GM12878 (cell line): ENCODE measurements around the gene NEAT1. TPM values are rescaled to one million over a fixed set of nuclear protein-coding genes. Genes with fewer than 3 reads are reported as not detected.

ENCODE experiments used
- ATAC-seq: fragments of 200-7000 bp; cut with Tn5 transposase; 3 replicates; pipeline ENCODE4 v1.9.1; 2020; ENCODE audit warnings: mild to moderate bottlenecking, moderate library complexity
- BruUV-seq: library from RNA; stranded (reverse); fragments of 400-500 nt; replicated peaks from 2 replicates; lab custom pipeline; 2021; lab: Mats Ljungman, UMichigan
- CTCF ChIA-PET: fragments of 300-600 bp; sonication (Branson Sonifier 250); formaldehyde crosslinking; extraction: SDS; loops from one replicate; lab custom pipeline; 2021; ENCODE audit warnings: inconsistent platforms; lab: Yijun Ruan, JAX
- POLR2A ChIA-PET: fragments of 350-600 bp; formaldehyde crosslinking; extraction: SDS; loops from one replicate; lab custom pipeline; 2021; ENCODE audit warnings: inconsistent platforms; lab: Charles Lee
- RAD21 ChIA-PET: fragments of 300-600 bp; sonication (Branson Sonifier 250); formaldehyde crosslinking; loops from one replicate; lab custom pipeline; 2023; ENCODE audit warnings: antibody characterized with exemption; ENCODE audit not compliant: unreplicated experiment; lab: Charles Lee
- SMC1A ChIA-PET: fragments of 300-600 bp; sonication (Branson Sonifier 250); formaldehyde crosslinking; loops from one replicate; lab custom pipeline; 2023; ENCODE audit not compliant: unreplicated experiment, uncharacterized antibody; lab: Charles Lee
- DNase-seq: peaks from one replicate; pipeline ENCODE4 v3.0.0-alpha.2; 2011; ENCODE audit warnings: low read depth, low spot score
- FAIRE-seq: peaks from 3 replicates; lab custom pipeline; 2011; peaks lifted over from hg19 to GRCh38; lab: Jason Lieb, UNC
- H2AFZ ChIP-seq: 2 replicates; pipeline ENCODE4 v1.6.0; 2011; ENCODE audit warnings: low read depth, low read length, control low read depth; ENCODE audit not compliant: control insufficient read depth
- H3K27ac ChIP-seq: 2 replicates; pipeline ENCODE4 v1.5.1; 2011; ENCODE audit warnings: control low read depth; ENCODE audit not compliant: control insufficient read depth, insufficient read depth
- H3K27me3 ChIP-seq, 2 experiments: replicated peaks in 1 of 2; 2 replicates each; pipeline versions ENCODE4 v1.6.0 to v1.6.1; 2011; ENCODE audit warnings: low read length in 1 of 2; ENCODE audit not compliant: control insufficient read depth in 2 of 2, insufficient read depth in 2 of 2
- H3K36me3 ChIP-seq, 2 experiments: 2 replicates each; pipeline ENCODE4 v1.5.1; 2011; ENCODE audit warnings: low read length in 1 of 2; ENCODE audit not compliant: control insufficient read depth in 2 of 2, insufficient read depth in 2 of 2
- H3K4me1 ChIP-seq: 2 replicates; pipeline ENCODE4 v1.6.1; 2011; ENCODE audit warnings: mild to moderate bottlenecking, low read length, moderate library complexity, mixed read lengths; ENCODE audit not compliant: control insufficient read depth, insufficient read depth
- H3K4me2 ChIP-seq: 2 replicates; pipeline ENCODE4 v1.6.0; 2011; ENCODE audit warnings: control low read depth; ENCODE audit not compliant: control insufficient read depth, insufficient read depth
- H3K4me3 ChIP-seq: fragments of 200-600 bp; sonication (generic); 2 replicates; pipeline ENCODE4 v1.5.1; 2016
- H3K79me2 ChIP-seq: 2 replicates; pipeline ENCODE4 v1.6.0; 2011; ENCODE audit warnings: low read length; ENCODE audit not compliant: control insufficient read depth, insufficient read depth
- H3K9ac ChIP-seq: 2 replicates; pipeline ENCODE4 v1.8.0; 2011; ENCODE audit warnings: low read length, control low read depth, mixed read lengths; ENCODE audit not compliant: control insufficient read depth, insufficient read depth
- H3K9me3 ChIP-seq: replicated peaks from 3 replicates; pipeline ENCODE4 v1.5.1; 2011; ENCODE audit warnings: mild to moderate bottlenecking, low read length; ENCODE audit not compliant: control insufficient read depth, insufficient read depth
- H4K20me1 ChIP-seq: 2 replicates; pipeline ENCODE4 v1.6.0; 2011; ENCODE audit not compliant: control insufficient read depth, insufficient read depth
- ATF3 ChIP-seq: IDR thresholded peaks from 2 replicates; pipeline ENCODE4 v1.6.1; 2011; ENCODE audit warnings: low read depth, mild to moderate bottlenecking, low read length, moderate library complexity, borderline replicate concordance; ENCODE audit errors: extremely low read depth
- ATF7 ChIP-seq: fragments of 450-650 bp; IDR thresholded peaks from 2 replicates; pipeline ENCODE4 v1.6.1; 2016; ENCODE audit warnings: low read depth, mild to moderate bottlenecking
- BACH1 ChIP-seq: fragments of 450-650 bp; IDR thresholded peaks from 2 replicates; pipeline ENCODE4 v1.6.1; 2017; ENCODE audit warnings: mild to moderate bottlenecking, borderline replicate concordance
- CHD1 ChIP-seq: IDR thresholded peaks from 2 replicates; pipeline ENCODE4 v1.6.1; 2012; ENCODE audit warnings: low read depth, low read length, improper control_type of control experiment
- DPF2 ChIP-seq: fragments of 450-650 bp; IDR thresholded peaks from 2 replicates; pipeline ENCODE4 v1.6.1; 2017; ENCODE audit warnings: mild to moderate bottlenecking
- ELK1 ChIP-seq: IDR thresholded peaks from 2 replicates; pipeline ENCODE4 v1.6.1; 2012; ENCODE audit warnings: low read depth, low read length, improper control_type of control experiment
- ETV6 ChIP-seq, 2 experiments: fragments of 450-650 bp in 1 of 2; IDR thresholded peaks in 1 of 2; conservative IDR thresholded peaks in 1 of 2; 2 replicates each; pipeline ENCODE4 v1.6.1; 2014; ENCODE audit warnings: antibody characterized with exemption in 1 of 2, borderline replicate concordance in 1 of 2, low read depth in 1 of 2, mild to moderate bottlenecking in 1 of 2, moderate library complexity in 1 of 2
- HDAC2 ChIP-seq: fragments of 200-600 bp; sonication (generic); IDR thresholded peaks from 2 replicates; pipeline ENCODE4 v1.6.1; 2017
- IKZF1 ChIP-seq: fragments of 450-650 bp; conservative IDR thresholded peaks from 2 replicates; pipeline ENCODE4 v1.6.1; 2017; ENCODE audit warnings: antibody characterized with exemption, mild to moderate bottlenecking
- IRF4 ChIP-seq: IDR thresholded peaks from 2 replicates; pipeline ENCODE4 v1.6.1; 2011; ENCODE audit warnings: low read depth, low read length
- JUND ChIP-seq: IDR thresholded peaks from 2 replicates; pipeline ENCODE4 v1.6.1; 2012; ENCODE audit warnings: low read depth, mild to moderate bottlenecking, low read length, improper control_type of control experiment, moderate library complexity
- PAX8 ChIP-seq: fragments of 450-650 bp; IDR thresholded peaks from 2 replicates; pipeline ENCODE4 v1.6.1; 2017; ENCODE audit warnings: mild to moderate bottlenecking, moderate library complexity
- POLR2AphosphoS5 ChIP-seq: IDR thresholded peaks from 2 replicates; pipeline ENCODE4 v1.6.1; 2011; ENCODE audit warnings: mild to moderate bottlenecking, low read length, inconsistent platforms
- RELB ChIP-seq: fragments of 450-650 bp; IDR thresholded peaks from 2 replicates; pipeline ENCODE4 v1.6.1; 2017; ENCODE audit warnings: low read depth, mild to moderate bottlenecking, moderate library complexity
- SKIL ChIP-seq: fragments of 450-650 bp; IDR thresholded peaks from 2 replicates; pipeline ENCODE4 v1.6.1; 2017; ENCODE audit warnings: mild to moderate bottlenecking, low read depth, inconsistent platforms; ENCODE audit not compliant: poor library complexity, severe bottlenecking
- SPI1 ChIP-seq: IDR thresholded peaks from 2 replicates; pipeline ENCODE4 v1.6.1; 2011; ENCODE audit warnings: low read depth, mild to moderate bottlenecking, low read length, moderate library complexity, borderline replicate concordance; ENCODE audit not compliant: insufficient read depth
- TCF7 ChIP-seq: IDR thresholded peaks from 2 replicates; pipeline ENCODE4 v1.6.1; 2014; ENCODE audit warnings: antibody characterized with exemption, borderline replicate concordance
- WGBS: methylation state at CpG from one replicate; pipeline ENCODE4 v1.1.6; 2016; ENCODE audit warnings: low lambda C conversion rate; ENCODE audit not compliant: insufficient replicate concordance, insufficient coverage; ENCODE audit errors: missing lambda C conversion rate; 5-methylcytosine and 5-hydroxymethylcytosine counted together
- in situ Hi-C: fragments of 300-500 bp; cut with MboI; formaldehyde crosslinking; loops from 9 replicates; pipeline ENCODE4 v1.14.3; 2018; ENCODE audit warnings: mixed read lengths
- intact Hi-C: fragments of 100-400 bp; cut with micrococcal nuclease; formaldehyde crosslinking; loops from one replicate; pipeline ENCODE4 v1.14.2; 2022; ENCODE audit not compliant: unreplicated experiment
- polyA plus RNA-seq, 11 experiments: library from polyadenylated mRNA; depleted of rRNA in 4 of 11; unstranded in 6 of 11; stranded (reverse) in 5 of 11; fragments of >200 nt; fragmentation: Nextera tagmentation in 4 of 11; fragmentation: Illumina TruSeq in 1 of 11; extraction: Ambion mirVana in 4 of 11; extraction: Trizol in 1 of 11; gene quantifications; 1 replicate in 1 of 11; 2 replicates in 10 of 11; pipeline versions ENCODE4 v1.2.1 to v1.2.3, GENCODE V29; 2011 to 2016; ENCODE audit warnings: inconsistent platforms in 2 of 11, missing spikeins in 2 of 11, low read depth in 1 of 11
- total RNA-seq, 4 experiments: library from RNA; depleted of rRNA in 3 of 4; stranded (reverse); fragments of >200 nt in 3 of 4; fragmentation: Illumina TruSeq in 1 of 4; extraction: Trizol in 1 of 4; gene quantifications; 2 replicates each; pipeline versions ENCODE4 v1.2.1 to v1.2.3, GENCODE V29; 2013 to 2021

The NEAT1 gene
- total and polyA plus RNA-seq, 10 of the 15 experiments (the other 5 are each of a cell fraction or from before 2014, with no cell fraction given) = 13.6 to 328 (median 69.4) TPM

GRCh38 chr11:65420979-65421793 is 1.4 kb upstream of the NEAT1 start:
- in situ Hi-C loops = loop anchor here (10.0 kb wide), 1 partner anchor 556 kb away; no protein-coding TSS in a partner anchor
- Histone ChIP-seq H3K9ac (peak overlapping the region; percentile 99), H3K27me3 (no peaks in the 10 kb centered on the region), H3K36me3 (no peaks in the 10 kb centered on the region), H2AFZ (no peak overlapping the region), H3K4me1 (peaks cover 45% of the 10 kb centered on the region), H4K20me1 (peaks cover 18% of the 10 kb centered on the region), H3K27ac (peak overlapping the region; percentile 100), H3K9me3 (no peaks in the 10 kb centered on the region), H3K4me3 (peak overlapping the region; percentile 95), H3K79me2 (peaks cover 99% of the 10 kb centered on the region), H3K4me2 (peak overlapping the region; percentile 100)
- peak; percentile 22 for ATAC-seq
- intact Hi-C loops = loop anchor here (5.0 kb wide), 1 partner anchor 36 kb away; no protein-coding TSS in a partner anchor
- RAD21 ChIA-PET = interaction anchor here (1.6 to 15.3 kb wide), 8 partner anchors 9 to 87 kb away, joined by 4 to 282 read pairs (median 12); partner anchors contain the start of gene MALAT1
- TSS peak; percentile 85 for BruUV-seq
- WGBS = under 1% methylated on average over 15 of the region's 15 CpGs
- DNase-seq = no peak
- CTCF ChIA-PET = interaction anchor here (1.0 to 15.3 kb wide), 10 partner anchors 15 to 87 kb away, joined by 3 to 362 read pairs (median 5); partner anchors contain the start of gene MALAT1
- POLR2A ChIA-PET = interaction anchor here (0.7 to 13.6 kb wide), 17 partner anchors 9 to 85 kb away, joined by 3 to 323 read pairs (median 8); partner anchors contain the start of genes MALAT1 and SLC25A45
- FAIRE-seq = peak; percentile 57
- SMC1A ChIA-PET = interaction anchor here (0.8 to 12.7 kb wide), 9 partner anchors 9 to 87 kb away, joined by 3 to 232 read pairs (median 11); partner anchors contain the start of gene MALAT1
- no peak for TF ChIP-seq HDAC2
- TF ChIP-seq ELK1 = no peak
- TF ChIP-seq SPI1 = no peak
- TF ChIP-seq IKZF1 = peak; percentile 64
- TF ChIP-seq ATF7 = peak; percentile 58
- TF ChIP-seq TCF7 = no peak
- peak; percentile 94; the same call in 1 of the 2 replicates for TF ChIP-seq CHD1
- TF ChIP-seq SKIL = peak; percentile 88
- no peak for TF ChIP-seq IRF4
- TF ChIP-seq ETV6 (conservative IDR thresholded peaks at IDR 0.05 in 1 of 2, IDR thresholded peaks at IDR 0.05 in 1 of 2; ENCODE audit: borderline replicate concordance in 1 of 2, low read depth in 1 of 2) = no peak
- TF ChIP-seq JUND = no peak
- TF ChIP-seq ATF3 = no peak
- no peak for TF ChIP-seq PAX8
- TF ChIP-seq DPF2 = peak; percentile 18; the same call in 1 of the 2 replicates
- peak; percentile 93 for TF ChIP-seq POLR2AphosphoS5
- peak; percentile 87 for TF ChIP-seq BACH1
- TF ChIP-seq RELB = peak; percentile 61; the same call in 1 of the 2 replicates
